Upper lobe of left lung (tissue), 4 donors: Measurements from ENCODE around the gene SMCO4.

Experiments
- CTCF ChIP-seq, 6 experiments: fragments of 450-650 bp in 4 of 6; fragments of 200-600 bp in 2 of 6; sonication (generic) in 2 of 6; IDR thresholded peaks; one replicate each; pipeline ENCODE4 v1.5.1; 2016 to 2019; ENCODE audit warnings: antibody characterized with exemption in 6 of 6
- POLR2A ChIP-seq, 4 donors: fragments of 450-650 bp; IDR thresholded peaks; one replicate each; pipeline ENCODE4 v1.5.1; 2016 to 2017; ENCODE audit warnings: antibody characterized with exemption in 4 of 4, mild to moderate bottlenecking in 2 of 4
- POLR2AphosphoS5 ChIP-seq, 2 donors: sonication (generic); formaldehyde crosslinking; IDR thresholded peaks; one replicate each; pipeline ENCODE4 v1.5.1; 2017; ENCODE audit warnings: antibody characterized with exemption in 2 of 2

GRCh38 chr11:93525601-93526345 is 17.4 kb downstream of the SMCO4 start:
- TF ChIP-seq CTCF (IDR thresholded peaks at IDR 0.05) (no peak), POLR2AphosphoS5 (IDR thresholded peaks at IDR 0.05) (no peak), POLR2A (IDR thresholded peaks at IDR 0.05) (no peak)
